CD14-positive monocyte (primary cell): ENCODE data around the gene ATG13. TPM values are rescaled to one million over a fixed set of nuclear protein-coding genes. Genes with fewer than 3 reads are reported as not detected.

Experiments used
- DNase-seq, 3 donors: peaks; one replicate each; pipeline ENCODE4 v3.0.0-alpha.2; 2011 to 2022
- H2AFZ ChIP-seq: 2 replicates; pipeline ENCODE4 v1.6.0; 2012; ENCODE audit warnings: mild to moderate bottlenecking, low read depth, low read length, inconsistent platforms; ENCODE audit not compliant: insufficient read depth, poor library complexity, severe bottlenecking
- H3K27ac ChIP-seq, 2 donors: 1 replicate in 1 of 2; 2 replicates in 1 of 2; pipeline ENCODE4 v1.5.1; 2012 to 2013; ENCODE audit warnings: low read length in 2 of 2, control low read depth in 1 of 2, inconsistent platforms in 1 of 2, low read depth in 1 of 2, mild to moderate bottlenecking in 1 of 2
- H3K27me3 ChIP-seq, 2 donors: one replicate each; pipeline versions ENCODE4 v1.6.0 to v1.6.1; 2011 to 2013; ENCODE audit warnings: low read length in 2 of 2; ENCODE audit not compliant: control insufficient read depth in 2 of 2, insufficient read depth in 2 of 2
- H3K36me3 ChIP-seq, 2 donors: replicated peaks in 1 of 2; 1 replicate in 1 of 2; 2 replicates in 1 of 2; pipeline versions ENCODE4 v1.5.1 to v1.6.1; 2012 to 2013; ENCODE audit warnings: low read length in 2 of 2, control low read depth in 1 of 2, inconsistent platforms in 1 of 2, mild to moderate bottlenecking in 1 of 2; ENCODE audit not compliant: insufficient read depth in 2 of 2, control insufficient read depth in 1 of 2
- H3K4me1 ChIP-seq, 2 donors: 1 replicate in 1 of 2; 2 replicates in 1 of 2; pipeline versions ENCODE4 v1.5.1 to v1.6.1; 2012 to 2013; ENCODE audit warnings: low read length in 2 of 2, control low read depth in 1 of 2, inconsistent platforms in 1 of 2, mild to moderate bottlenecking in 1 of 2, moderate library complexity in 1 of 2; ENCODE audit not compliant: insufficient read depth in 2 of 2, control insufficient read depth in 1 of 2
- H3K4me2 ChIP-seq: replicated peaks from 2 replicates; pipeline ENCODE3; 2012; ENCODE audit warnings: low read length, moderate library complexity, mild to moderate bottlenecking; ENCODE audit not compliant: poor library complexity, severe bottlenecking; ENCODE audit errors: extremely low read depth
- H3K4me3 ChIP-seq, 3 experiments: fragments of 200-600 bp in 1 of 3; sonication (generic) in 1 of 3; replicated peaks in 1 of 3; 1 replicate in 2 of 3; 2 replicates in 1 of 3; pipeline ENCODE4 v1.5.1; 2011 to 2013; ENCODE audit warnings: low read length in 3 of 3, mild to moderate bottlenecking in 3 of 3, control low read depth in 2 of 3, low read depth in 2 of 3, inconsistent platforms in 1 of 3, moderate library complexity in 1 of 3
- H3K79me2 ChIP-seq: 2 replicates; pipeline ENCODE4 v1.6.0; 2012; ENCODE audit warnings: mild to moderate bottlenecking, control low read depth, inconsistent platforms, low read length, moderate library complexity; ENCODE audit not compliant: insufficient read depth
- H3K9ac ChIP-seq: 2 replicates; pipeline ENCODE4 v1.6.0; 2017; ENCODE audit warnings: low read length, mild to moderate bottlenecking; ENCODE audit not compliant: insufficient read depth, poor library complexity, severe bottlenecking
- H3K9me3 ChIP-seq, 2 donors: replicated peaks in 1 of 2; 1 replicate in 1 of 2; 2 replicates in 1 of 2; pipeline versions ENCODE4 v1.5.1 to v1.6.1; 2012 to 2013; ENCODE audit warnings: low read length in 2 of 2, control low read depth in 1 of 2; ENCODE audit not compliant: control insufficient read depth in 1 of 2, insufficient read depth in 1 of 2
- H4K20me1 ChIP-seq: 2 replicates; pipeline ENCODE4 v1.6.0; 2012; ENCODE audit warnings: mild to moderate bottlenecking, low read length, control low read depth, moderate library complexity; ENCODE audit not compliant: insufficient read depth
- H3K27ac Mint-ChIP-seq, 7 donors: one replicate each; pipeline ENCODE4 v1.8.0; 2020; ENCODE audit warnings: mild to moderate bottlenecking in 7 of 7, mixed read lengths in 7 of 7, moderate library complexity in 6 of 7, inconsistent platforms in 2 of 7
- H3K27me3 Mint-ChIP-seq, 3 donors: one replicate each; pipeline ENCODE4 v1.8.0; 2021 to 2022; ENCODE audit warnings: low read depth in 3 of 3, mild to moderate bottlenecking in 3 of 3, mixed read lengths in 3 of 3, moderate library complexity in 3 of 3, inconsistent platforms in 1 of 3
- H3K36me3 Mint-ChIP-seq, 2 donors: one replicate each; pipeline ENCODE4 v1.8.0; 2020; ENCODE audit warnings: mixed read lengths in 2 of 2, inconsistent platforms in 1 of 2, mild to moderate bottlenecking in 1 of 2
- H3K4me1 Mint-ChIP-seq: one replicate; pipeline ENCODE4 v1.8.0; 2020; ENCODE audit warnings: mild to moderate bottlenecking, mixed read lengths
- H3K4me3 Mint-ChIP-seq, 2 donors: one replicate each; pipeline ENCODE4 v1.8.0; 2020; ENCODE audit warnings: mild to moderate bottlenecking in 2 of 2, mixed read lengths in 2 of 2, moderate library complexity in 1 of 2
- H3K9me3 Mint-ChIP-seq, 7 donors: one replicate each; pipeline ENCODE4 v1.8.0; 2020 to 2022; ENCODE audit warnings: mixed read lengths in 7 of 7, mild to moderate bottlenecking in 6 of 7, moderate library complexity in 6 of 7, inconsistent platforms in 2 of 7
- CTCF ChIP-seq: fragments of 200-600 bp; IDR thresholded peaks from one replicate; pipeline ENCODE4 v1.8.0; 2022; ENCODE audit warnings: antibody characterized with exemption, mild to moderate bottlenecking
- WGBS: methylation state at CpG from one replicate; pipeline ENCODE4 v1.1.5; 2013; ENCODE audit warnings: missing lambda C conversion rate; ENCODE audit not compliant: insufficient coverage; 5-methylcytosine and 5-hydroxymethylcytosine counted together
- intact Hi-C, 2 donors: fragments of 100-400 bp; cut with micrococcal nuclease; formaldehyde crosslinking; loops; one replicate each; pipeline versions ENCODE4 v1.15.0 to v1.15.1; 2023
- polyA plus RNA-seq, 3 donors: library from polyadenylated mRNA; depleted of rRNA in 1 of 3; unstranded in 2 of 3; stranded (reverse) in 1 of 3; fragments of 300-500 nt in 2 of 3; fragments of >200 nt in 1 of 3; fragmentation: Illumina TruSeq in 2 of 3; gene quantifications; 1 replicate in 2 of 3; 2 replicates in 1 of 3; pipeline ENCODE4 v1.2.3, GENCODE V29; 2012 to 2021

ATG13 gene
- polyA plus RNA-seq, 3 donors: 33.7 to 55.5 (median 51.2) TPM

DNA sequence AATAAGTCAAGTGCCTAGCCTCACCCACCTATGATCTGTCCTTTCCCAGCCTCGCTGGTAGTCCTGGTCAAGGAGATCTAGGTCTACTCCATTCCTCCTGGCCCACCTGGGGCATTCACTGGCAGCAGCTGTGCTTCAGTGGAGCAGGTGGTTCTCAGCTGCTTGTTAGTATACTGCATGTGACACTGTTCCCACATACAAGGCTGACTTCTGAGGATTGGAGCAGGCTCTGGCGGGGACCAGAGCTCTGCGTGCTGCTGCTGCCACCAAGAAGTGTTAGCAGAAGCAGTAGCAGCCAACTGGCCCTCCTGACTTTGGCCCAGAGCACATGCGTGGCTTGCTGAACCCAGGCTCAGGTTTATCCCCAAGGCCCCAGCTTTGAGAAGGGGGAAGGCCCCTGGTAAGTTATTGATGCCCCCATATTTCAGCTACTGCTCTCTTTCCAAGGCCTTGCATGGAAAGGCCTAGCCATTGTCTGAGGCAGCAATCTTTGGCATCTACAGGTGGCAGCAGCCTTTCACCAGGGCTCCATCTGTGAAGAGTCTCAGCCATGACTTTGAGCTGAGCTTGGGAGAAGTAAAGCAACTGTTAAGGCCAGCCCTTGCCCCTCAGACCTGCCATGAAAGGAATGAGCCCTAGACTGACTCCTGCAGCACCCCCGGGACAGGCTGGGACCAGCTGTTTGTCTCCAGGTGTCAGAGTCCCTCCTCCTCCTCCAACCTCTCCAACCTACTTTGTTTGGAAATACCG, 56.5 kb downstream of the ATG13 start:
- Mint-ChIP-seq H3K27me3 (no peaks in the 10 kb centered on the region), H3K4me3 (no peak overlapping the region), H3K9me3 (peaks cover 0 to 7% (median 3%) of the 10 kb centered on the region in 7 donors), H3K36me3 (peaks cover 41 to 63% of the 10 kb centered on the region in 2 donors), H3K4me1 (peaks cover 95% of the 10 kb centered on the region), H3K27ac (peak overlapping the region; percentile 81 to 99 (median 96))
- H3K79me2 ChIP-seq: peaks cover 54% of the 10 kb centered on the region
- H3K9ac ChIP-seq: no peak overlapping the region
- TF ChIP-seq CTCF: no peak
- peak overlapping the region in 1 of 3 experiments; percentile 65 for H3K4me3 ChIP-seq
- intact Hi-C loops: no loop called here
- H4K20me1 ChIP-seq: no peaks in the 10 kb centered on the region
- no peak for DNase-seq
- H3K4me2 ChIP-seq: no peak overlapping the region
- peaks cover 93 to 95% of the 10 kb centered on the region in 2 donors for H3K4me1 ChIP-seq
- H2AFZ ChIP-seq: no peak overlapping the region
- 93% methylated on average over 5 of the region's 6 CpGs for WGBS
- peak overlapping the region; percentile 94 to 95 for H3K27ac ChIP-seq
- H3K27me3 ChIP-seq: no peaks in the 10 kb centered on the region
- peaks cover 16 to 29% of the 10 kb centered on the region in 2 donors for H3K36me3 ChIP-seq
- H3K9me3 ChIP-seq: no peaks in the 10 kb centered on the region

DNA sequence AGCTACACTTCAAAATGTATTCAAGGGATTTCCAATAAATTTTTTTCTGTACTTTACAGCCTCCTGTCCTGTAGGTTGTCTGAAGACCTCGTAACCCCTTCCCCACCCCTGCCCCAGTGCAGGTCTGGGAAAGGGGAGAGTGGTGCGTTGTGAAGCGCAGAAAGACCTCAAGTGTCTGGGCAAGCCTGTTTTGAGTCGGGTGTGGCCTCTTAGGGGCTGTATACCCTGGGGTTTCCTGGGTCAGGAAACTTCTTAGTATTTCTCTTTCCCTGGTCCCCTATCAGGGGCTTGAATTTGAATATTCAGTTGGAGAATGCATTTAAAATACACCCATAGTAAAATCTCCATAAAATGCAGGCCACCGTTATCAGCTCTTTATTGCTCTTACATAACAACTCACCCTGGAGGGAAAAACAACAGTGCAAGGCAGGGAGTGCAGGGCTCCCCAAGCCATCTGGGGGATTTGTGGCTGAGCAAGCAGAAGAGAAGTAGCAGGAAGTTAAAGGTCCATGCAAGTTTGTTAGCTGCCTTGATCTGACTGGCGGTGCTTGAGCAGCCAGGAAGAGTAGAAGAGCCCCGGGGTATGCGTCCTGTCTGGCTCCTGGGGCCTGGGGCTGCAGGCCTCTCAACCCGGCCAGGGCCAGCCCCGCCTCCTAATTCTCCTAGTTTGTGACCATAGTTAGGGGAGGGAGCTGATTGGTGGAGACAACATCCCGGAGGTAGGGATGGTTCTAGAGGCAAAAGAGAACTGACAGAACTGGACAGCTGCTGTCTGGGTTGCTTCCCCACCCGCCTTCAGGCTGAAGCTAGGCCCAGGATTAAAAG, 57.3 kb downstream of the ATG13 start:
- H3K4me3 Mint-ChIP-seq: peak overlapping the region; percentile 50 to 80

More for the DNA sequence above, 57.3 kb downstream of the ATG13 start:
- no peak for TF ChIP-seq CTCF
- peak overlapping the region; percentile 24 for H2AFZ ChIP-seq
- 3% methylated on average over 7 of the region's 12 CpGs for WGBS
- DNase-seq: peak in 2 of 3 donors; percentile 17 to 56
- H3K4me2 ChIP-seq: peak overlapping the region; percentile 29
- no peaks in the 10 kb centered on the region for H3K9me3 ChIP-seq
- no peaks in the 10 kb centered on the region for H4K20me1 ChIP-seq
- H3K36me3 Mint-ChIP-seq: peaks cover 41 to 63% of the 10 kb centered on the region in 2 donors
- peak overlapping the region in 1 of 3 experiments; percentile 51 for H3K4me3 ChIP-seq
- H3K9me3 Mint-ChIP-seq: peaks cover 0 to 7% (median 3%) of the 10 kb centered on the region in 7 donors
- intact Hi-C loops: no loop called here
- no peaks in the 10 kb centered on the region for H3K27me3 Mint-ChIP-seq
- peaks cover 93 to 95% of the 10 kb centered on the region in 2 donors for H3K4me1 ChIP-seq
- peak overlapping the region; percentile 88 to 97 (median 94) for H3K27ac Mint-ChIP-seq
- H3K9ac ChIP-seq: peak overlapping the region; percentile 16
- H3K36me3 ChIP-seq: peaks cover 18 to 29% of the 10 kb centered on the region in 2 donors
- peak overlapping the region; percentile 94 to 95 for H3K27ac ChIP-seq
- peaks cover 91% of the 10 kb centered on the region for H3K4me1 Mint-ChIP-seq
- H3K27me3 ChIP-seq: no peaks in the 10 kb centered on the region
- H3K79me2 ChIP-seq: peaks cover 49% of the 10 kb centered on the region
